ENCODE results near the gene RERE. TPM values are rescaled to one million over a fixed set of nuclear protein-coding genes. Genes with fewer than 3 reads are reported as not detected.

RERE gene
- polyA plus RNA-seq, 4 donors = 112 to 163 (median 156) TPM

GRCh38 chr1:8562222-8562621, 255.2 kb downstream of the RERE start:
- no peak for DNase-seq (ENCODE audit: low read depth in 4 of 4, low spot score in 3 of 4)

- no peak for DNase-seq (ENCODE audit: low read depth in 4 of 4, low spot score in 3 of 4)
Observed at GRCh38 chr1:8560611-8561544, 256.6 kb downstream of the RERE start.

GRCh38 chr1:8560035-8560434, 257.4 kb downstream of the RERE start:
- DNase-seq (ENCODE audit: low read depth in 4 of 4, low spot score in 3 of 4) = no peak

- no peak for DNase-seq (ENCODE audit: low read depth in 4 of 4, low spot score in 3 of 4)
Observed at GRCh38 chr1:8555582-8555981, 261.9 kb downstream of the RERE start.

- DNase-seq (ENCODE audit: low read depth in 4 of 4, low spot score in 3 of 4) = no peak
Observed at GRCh38 chr1:8554956-8555534, 262.4 kb downstream of the RERE start.

- DNase-seq (ENCODE audit: low read depth in 4 of 4, low spot score in 3 of 4) = no peak
Observed at GRCh38 chr1:8552820-8553397, 264.5 kb downstream of the RERE start.

GRCh38 chr1:8551613-8552489, 265.6 kb downstream of the RERE start:
- no peak for DNase-seq (ENCODE audit: low read depth in 4 of 4, low spot score in 3 of 4)

- no peak for DNase-seq (ENCODE audit: low read depth in 4 of 4, low spot score in 3 of 4)
Observed at GRCh38 chr1:8551057-8551456, 266.4 kb downstream of the RERE start.

GRCh38 chr1:8547791-8548190, 269.6 kb downstream of the RERE start:
- DNase-seq (ENCODE audit: low read depth in 4 of 4, low spot score in 3 of 4) = no peak

GRCh38 chr1:8545078-8545477, 272.4 kb downstream of the RERE start:
- DNase-seq (ENCODE audit: low read depth in 4 of 4, low spot score in 3 of 4) = no peak

GRCh38 chr1:8544644-8545043, 272.8 kb downstream of the RERE start:
- no peak for DNase-seq (ENCODE audit: low read depth in 4 of 4, low spot score in 3 of 4)

GRCh38 chr1:8543965-8544364, 273.5 kb downstream of the RERE start:
- no peak for DNase-seq (ENCODE audit: low read depth in 4 of 4, low spot score in 3 of 4)

GRCh38 chr1:8541961-8542521, 275.4 kb downstream of the RERE start:
- no peak for DNase-seq (ENCODE audit: low read depth in 4 of 4, low spot score in 3 of 4)

- DNase-seq (ENCODE audit: low read depth in 4 of 4, low spot score in 3 of 4) = no peak
Observed at GRCh38 chr1:8540971-8541370, 276.5 kb downstream of the RERE start.

GRCh38 chr1:8540261-8540941, 277.0 kb downstream of the RERE start:
- no peak for DNase-seq (ENCODE audit: low read depth in 4 of 4, low spot score in 3 of 4)

GRCh38 chr1:8539683-8540082, 277.8 kb downstream of the RERE start:
- DNase-seq (ENCODE audit: low read depth in 4 of 4, low spot score in 3 of 4) = no peak

GRCh38 chr1:8538502-8538901, 278.9 kb downstream of the RERE start:
- DNase-seq (ENCODE audit: low read depth in 4 of 4, low spot score in 3 of 4) = no peak

GRCh38 chr1:8537991-8538390, 279.4 kb downstream of the RERE start:
- no peak for DNase-seq (ENCODE audit: low read depth in 4 of 4, low spot score in 3 of 4)

- no peak for DNase-seq (ENCODE audit: low read depth in 4 of 4, low spot score in 3 of 4)
Observed at GRCh38 chr1:8536515-8536914, 280.9 kb downstream of the RERE start.

- no peak for DNase-seq (ENCODE audit: low read depth in 4 of 4, low spot score in 3 of 4)
Observed at GRCh38 chr1:8533907-8534306, 283.5 kb downstream of the RERE start.

Measured in left renal pelvis (tissue), 4 donors.